OCI-LY7 (cell line): ENCODE measurements around the gene ANKS4B.

ENCODE experiments used
- EZH2phosphoT487 ChIP-seq: fragments of 200-600 bp; sonication (generic); IDR thresholded peaks from 2 replicates; pipeline ENCODE4 v1.6.1; 2018; ENCODE audit warnings: low read depth, borderline replicate concordance, mild to moderate bottlenecking, mixed run types, antibody characterized with exemption, low read length, moderate library complexity, mixed read lengths
- TF ChIP-seq, protein P1 (sequence below): fragments of 200-600 bp; sonication (generic); conservative IDR thresholded peaks from 2 replicates; pipeline ENCODE4 v1.5.1; 2014; ENCODE audit warnings: mild to moderate bottlenecking, antibody characterized with exemption, low read length, moderate library complexity, mixed read lengths

DNA sequence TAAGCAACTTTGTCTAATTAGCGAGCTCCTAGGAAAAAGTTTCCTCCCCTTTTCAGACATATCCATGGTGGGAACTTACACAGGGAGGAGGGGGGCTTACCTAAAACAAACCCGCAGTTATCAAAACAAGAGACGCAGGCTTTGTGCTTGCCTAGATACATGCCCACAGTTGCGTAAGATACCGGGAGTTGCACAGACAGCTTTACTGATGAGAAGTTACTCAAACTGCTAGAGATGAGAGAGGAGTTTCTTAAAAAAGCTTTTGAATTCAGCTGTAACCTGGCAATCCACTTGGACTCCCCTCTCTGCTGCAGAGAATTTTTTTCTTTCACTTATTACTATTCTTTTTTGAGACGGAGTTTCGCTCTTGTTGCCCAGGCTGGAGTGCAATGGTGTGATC lies 15.3 kb upstream of the ANKS4B start:
- TF ChIP-seq, protein P1, sequence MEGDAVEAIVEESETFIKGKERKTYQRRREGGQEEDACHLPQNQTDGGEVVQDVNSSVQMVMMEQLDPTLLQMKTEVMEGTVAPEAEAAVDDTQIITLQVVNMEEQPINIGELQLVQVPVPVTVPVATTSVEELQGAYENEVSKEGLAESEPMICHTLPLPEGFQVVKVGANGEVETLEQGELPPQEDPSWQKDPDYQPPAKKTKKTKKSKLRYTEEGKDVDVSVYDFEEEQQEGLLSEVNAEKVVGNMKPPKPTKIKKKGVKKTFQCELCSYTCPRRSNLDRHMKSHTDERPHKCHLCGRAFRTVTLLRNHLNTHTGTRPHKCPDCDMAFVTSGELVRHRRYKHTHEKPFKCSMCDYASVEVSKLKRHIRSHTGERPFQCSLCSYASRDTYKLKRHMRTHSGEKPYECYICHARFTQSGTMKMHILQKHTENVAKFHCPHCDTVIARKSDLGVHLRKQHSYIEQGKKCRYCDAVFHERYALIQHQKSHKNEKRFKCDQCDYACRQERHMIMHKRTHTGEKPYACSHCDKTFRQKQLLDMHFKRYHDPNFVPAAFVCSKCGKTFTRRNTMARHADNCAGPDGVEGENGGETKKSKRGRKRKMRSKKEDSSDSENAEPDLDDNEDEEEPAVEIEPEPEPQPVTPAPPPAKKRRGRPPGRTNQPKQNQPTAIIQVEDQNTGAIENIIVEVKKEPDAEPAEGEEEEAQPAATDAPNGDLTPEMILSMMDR: no peak
- TF ChIP-seq EZH2phosphoT487: no peak
